Stimulated activated CD4-positive, alpha-beta T cell treated with anti-CD3 and anti-CD28 coated beads, Interleukin-12 subunit alpha, Interleukin-12 subunit beta, amount 100 ng/mL, for 24 hours (primary cell): Measurements from ENCODE around the gene LRRFIP2.

Source experiments
- DNase-seq, 2 experiments: peaks; one replicate each; pipeline ENCODE4 v3.0.0-alpha.2; 2020; ENCODE audit warnings: low read depth in 2 of 2

The LRRFIP2 gene

DNA sequence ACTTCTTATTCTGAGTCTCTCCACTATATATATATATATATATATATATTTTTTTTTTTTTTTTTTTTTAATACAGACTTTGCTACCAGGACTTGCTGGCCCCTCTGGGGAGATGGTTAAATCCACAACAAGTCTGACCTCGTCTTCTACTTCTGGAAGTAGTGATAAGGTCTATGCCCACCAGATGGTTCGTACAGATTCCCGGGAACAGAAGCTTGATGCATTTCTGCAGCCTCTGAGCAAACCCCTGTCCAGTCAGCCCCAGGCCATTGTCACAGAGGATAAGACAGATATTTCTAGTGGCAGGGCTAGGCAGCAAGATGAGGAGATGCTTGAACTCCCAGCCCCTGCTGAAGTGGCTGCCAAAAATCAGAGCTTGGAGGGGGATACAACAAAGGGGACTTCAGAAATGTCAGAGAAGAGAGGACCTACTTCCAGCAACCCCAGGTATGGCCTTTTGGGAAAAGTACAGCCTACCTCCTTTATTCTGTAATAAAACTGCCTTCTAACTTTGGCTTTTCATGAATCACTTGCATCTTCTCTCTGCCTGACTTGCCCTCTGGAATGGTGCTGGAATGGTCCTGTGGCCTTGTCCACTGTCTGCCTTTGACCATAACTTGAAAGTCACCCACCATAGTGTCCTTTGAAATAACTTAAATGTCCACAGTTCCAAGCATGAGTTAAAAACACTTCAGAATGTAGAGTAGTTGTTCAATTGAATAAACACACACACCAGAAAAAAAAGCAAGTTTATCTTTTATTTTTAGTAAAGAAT is 148.6 kb downstream of the LRRFIP2 start:
- no peak for DNase-seq

DNA sequence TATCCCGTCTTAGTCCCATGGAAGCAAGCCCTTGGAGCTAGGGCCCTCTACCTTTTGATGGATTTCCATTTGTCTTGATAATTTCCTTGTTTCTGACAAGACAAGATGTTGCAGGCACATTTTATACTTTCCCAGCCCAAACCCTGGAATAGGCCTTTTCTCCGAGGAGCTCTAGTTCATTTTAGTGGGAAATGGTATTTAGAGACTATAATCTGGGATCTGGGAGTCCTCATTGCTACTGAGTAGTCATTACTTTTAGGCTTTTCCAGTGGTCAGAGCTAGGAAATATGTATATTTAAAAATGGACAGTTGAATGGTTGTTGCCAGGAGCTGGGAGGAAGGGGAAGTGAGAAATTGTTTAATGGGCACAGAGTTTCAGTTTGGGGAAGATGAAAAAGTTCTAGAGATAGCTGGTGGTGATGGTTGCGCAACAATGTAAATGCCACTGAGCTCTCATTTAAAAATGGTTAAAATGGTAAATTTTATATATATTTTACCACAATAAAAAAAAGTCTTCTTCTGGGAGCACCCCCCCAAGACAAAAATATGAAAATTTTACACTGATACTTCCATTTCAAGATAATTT is 149.5 kb downstream of the LRRFIP2 start:
- DNase-seq, result no peak

DNA sequence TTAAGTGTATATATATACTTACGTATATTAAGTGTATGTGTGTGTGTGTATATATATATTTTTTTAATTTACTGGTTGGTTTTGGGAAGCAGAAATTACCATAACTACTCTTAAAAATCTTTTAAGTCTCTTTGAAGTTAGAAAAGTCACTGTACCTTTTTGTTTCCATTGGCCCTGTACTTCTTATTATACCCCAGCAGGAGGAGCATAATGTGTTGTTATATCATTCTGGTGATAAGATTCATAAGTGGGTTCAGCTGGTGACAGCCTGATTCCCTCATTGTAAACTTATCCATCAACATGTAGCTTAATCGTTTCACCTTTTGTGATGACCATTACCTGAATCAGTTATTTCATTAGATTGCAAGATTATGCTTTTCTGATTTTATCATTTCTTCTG is 150.3 kb downstream of the LRRFIP2 start:
- no peak for DNase-seq

DNA sequence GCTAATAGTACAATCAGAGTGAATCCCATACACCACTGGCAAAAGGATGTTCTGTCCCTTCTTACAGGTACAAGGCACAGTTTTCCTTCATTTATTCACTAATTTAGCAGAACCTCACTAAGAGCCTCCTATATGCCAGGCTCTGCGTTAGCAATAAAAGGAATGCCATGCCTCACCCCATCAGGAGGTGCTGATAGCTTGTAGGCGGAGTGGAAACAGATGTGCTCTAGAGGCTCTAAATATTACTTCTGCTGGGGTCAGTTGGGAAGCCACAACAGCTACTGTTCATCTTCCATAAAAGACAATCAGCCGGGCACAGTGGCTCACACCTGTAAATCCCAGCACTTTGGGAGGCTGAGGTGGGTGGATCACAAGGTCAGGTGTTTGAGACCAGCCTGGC is 156.7 kb downstream of the LRRFIP2 start:
- no peak for DNase-seq

DNA sequence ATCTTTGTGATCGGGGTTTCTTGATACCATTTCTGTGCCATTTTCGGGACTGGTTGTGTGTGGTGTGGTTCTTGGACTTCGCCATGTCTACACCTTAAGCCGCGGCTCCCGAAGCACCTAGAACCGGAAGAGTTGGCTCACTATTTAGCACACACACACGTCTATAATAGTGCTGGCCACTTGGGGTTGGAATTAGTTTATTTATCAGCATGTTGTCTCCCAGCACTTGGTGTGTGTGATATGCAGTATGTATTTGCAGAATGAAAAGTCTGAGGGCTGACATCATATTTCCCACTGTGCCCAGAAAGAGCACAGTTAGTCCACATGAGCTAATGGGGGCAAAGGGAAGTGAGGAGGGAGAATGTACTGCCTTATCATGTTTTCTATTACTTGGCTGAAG is 157.5 kb downstream of the LRRFIP2 start:
- DNase-seq, result no peak

DNA sequence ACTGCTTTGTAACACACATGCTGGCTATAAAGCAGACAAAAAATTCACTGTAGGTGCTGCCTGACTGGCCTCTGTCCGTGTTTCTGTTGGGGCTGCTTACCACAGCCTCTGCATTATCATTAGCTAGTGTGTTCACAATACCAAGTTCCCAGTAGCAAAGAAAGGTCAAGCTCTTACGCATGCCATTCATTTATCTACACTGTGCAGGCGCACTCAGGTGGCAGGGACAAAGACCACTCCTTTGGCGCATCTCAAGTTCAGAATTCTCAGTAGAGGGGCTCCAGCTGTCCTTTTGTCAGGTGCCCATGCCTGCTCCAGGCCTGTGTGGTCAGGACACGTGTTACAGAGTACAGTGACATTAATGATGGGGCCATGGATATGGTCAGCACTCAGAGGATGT is 158.7 kb downstream of the LRRFIP2 start:
- no peak for DNase-seq

DNA sequence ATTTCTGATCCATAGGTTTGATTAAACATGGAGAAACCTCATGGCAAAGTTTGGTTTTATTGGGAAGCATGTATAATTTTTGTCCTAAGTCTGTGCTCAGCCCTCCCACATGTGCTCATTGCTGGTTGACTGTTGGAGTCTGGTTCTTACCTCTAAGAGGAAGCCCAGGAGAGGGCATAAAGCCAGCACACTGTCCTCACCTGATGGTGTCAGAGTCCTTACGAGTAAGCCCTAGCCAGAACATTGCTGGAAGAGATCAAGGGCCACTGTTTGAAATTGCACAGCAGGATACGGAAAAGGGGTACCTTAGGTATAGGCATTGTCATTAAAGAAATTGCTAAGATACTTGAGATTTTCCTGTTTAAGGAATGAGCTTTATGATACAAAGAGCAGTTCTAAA is 159.8 kb downstream of the LRRFIP2 start:
- DNase-seq, result no peak
